NCI-H2196 treated with DMSO at 0.1 percent for 48 hours (cell line): ENCODE results near the gene CBLIF.
"Not testable (repeated sequence)": the region's sequence is repeated elsewhere in the genome, so short reads cannot be mapped to it uniquely, and the experiment has no call there.

ENCODE experiments used
- DNase-seq: peaks from one replicate; lab custom pipeline; 2025; ENCODE audit not compliant: unreplicated experiment; lab: John Stamatoyannopoulos, UW

CBLIF gene

GRCh38 chr11:59848439-59848838, 3.1 kb upstream of the CBLIF start:
- DNase-seq, result not testable (repeated sequence)

GRCh38 chr11:59847626-59848025, 2.3 kb upstream of the CBLIF start:
- no peak for DNase-seq

DNA sequence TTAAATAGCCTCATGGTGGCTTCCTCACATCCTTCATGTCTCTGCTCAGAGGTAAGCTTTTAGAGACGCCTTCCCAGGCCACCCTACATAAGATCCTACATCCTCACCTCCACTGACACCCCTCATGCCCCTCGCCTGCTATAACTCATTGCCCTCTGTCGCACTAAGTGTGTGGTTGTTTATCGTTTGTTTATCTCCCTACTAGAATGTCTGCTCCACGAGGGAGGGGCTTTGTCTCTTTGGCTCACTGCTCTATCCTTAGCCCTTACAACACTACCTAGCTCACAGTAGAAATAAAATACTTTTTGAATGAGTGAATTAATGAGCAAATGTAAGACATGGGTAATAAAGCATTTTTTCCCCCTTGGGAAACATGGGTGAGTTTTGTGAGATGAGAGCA, 1.3 kb upstream of the CBLIF start:
- DNase-seq, result no peak

- no peak for DNase-seq
These were observed 3.0 kb downstream of the CBLIF start for GRCh38 chr11:59842316-59842715.

GRCh38 chr11:59841514-59841913, 3.8 kb downstream of the CBLIF start:
- no peak for DNase-seq

DNA sequence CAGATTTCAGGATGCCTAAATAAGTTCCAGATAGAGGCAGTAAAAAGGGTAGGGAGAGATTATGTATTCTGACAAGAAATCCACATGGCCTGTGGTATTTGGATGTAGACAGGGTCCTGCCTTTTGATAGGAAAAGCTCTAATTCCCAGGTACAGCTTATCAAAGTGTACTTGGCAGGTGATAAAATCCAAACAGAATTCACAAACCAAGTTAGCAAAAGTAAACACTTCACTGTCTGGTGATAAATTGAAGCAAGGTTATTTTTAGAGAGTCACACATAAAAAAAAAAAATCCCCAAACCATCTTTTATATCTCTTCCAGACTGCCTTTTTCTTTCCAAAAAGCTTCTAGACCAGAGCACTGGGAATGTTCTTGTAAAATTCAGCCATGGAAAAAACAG, 5.7 kb downstream of the CBLIF start:
- no peak for DNase-seq

DNA sequence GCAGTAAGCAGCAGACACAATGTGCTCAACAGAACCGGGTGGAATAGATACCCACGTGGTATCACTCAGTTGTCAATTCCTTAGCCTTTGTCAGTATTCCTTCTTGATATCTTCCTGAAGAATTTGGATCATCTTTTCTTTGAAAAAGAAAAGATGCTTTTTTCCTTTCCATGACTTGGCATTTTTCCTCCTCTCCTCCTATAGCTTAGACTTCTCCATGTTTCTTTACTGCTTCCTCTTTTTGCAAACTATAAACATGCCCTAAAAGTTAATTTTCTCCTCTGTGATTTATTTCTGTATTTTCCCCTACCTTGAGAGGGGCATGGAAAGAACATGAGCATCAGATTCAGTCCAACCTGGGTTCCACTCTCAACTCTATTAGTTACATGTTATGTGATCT, 11.7 kb downstream of the CBLIF start:
- no peak for DNase-seq

DNA sequence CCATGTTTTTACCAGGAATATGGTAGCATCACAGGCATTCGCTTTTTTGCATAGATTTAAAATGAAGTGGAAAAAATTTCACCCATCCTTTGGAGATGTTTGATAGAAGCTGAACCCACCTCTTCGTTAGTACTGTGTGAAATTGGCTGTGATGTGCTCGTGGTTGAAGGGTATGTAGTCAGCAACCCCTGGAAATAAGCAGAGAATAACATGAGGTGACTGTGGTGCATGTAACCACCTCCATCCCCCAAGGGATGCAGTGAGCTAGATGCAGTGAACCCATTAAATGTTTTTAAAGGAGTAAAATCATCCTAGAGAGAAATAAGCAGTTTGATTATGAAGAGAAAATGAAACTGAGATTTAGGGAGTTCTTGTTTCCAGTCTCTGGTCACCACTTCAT, 15.9 kb downstream of the CBLIF start:
- no peak for DNase-seq

DNA sequence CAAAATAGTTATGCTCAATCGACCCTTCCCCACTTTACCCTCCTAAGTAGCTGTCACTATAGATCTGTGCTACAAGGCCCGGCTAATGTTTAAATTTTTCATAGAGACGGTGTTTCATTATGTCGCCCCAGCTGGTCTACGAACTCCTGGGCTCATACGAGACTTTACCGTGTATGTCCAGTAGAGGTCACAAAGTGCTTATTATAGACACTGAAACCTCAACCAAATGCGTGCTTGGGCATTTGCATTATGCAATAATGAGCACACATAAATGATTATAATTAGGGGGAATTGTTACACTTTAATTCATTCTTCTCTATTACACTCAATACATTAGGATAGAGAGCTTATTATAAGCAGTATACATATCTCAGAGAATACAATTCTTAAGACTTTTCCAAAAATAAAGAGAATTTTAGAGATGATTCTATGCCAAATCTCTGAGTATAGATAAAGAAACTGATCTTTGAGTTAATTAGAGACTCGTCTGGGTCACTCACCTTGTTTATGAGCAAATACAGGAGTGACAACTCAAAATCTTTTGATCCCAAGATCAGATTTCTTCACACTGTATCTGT, 22.2 kb downstream of the CBLIF start:
- DNase-seq, result peak; percentile 37

DNA sequence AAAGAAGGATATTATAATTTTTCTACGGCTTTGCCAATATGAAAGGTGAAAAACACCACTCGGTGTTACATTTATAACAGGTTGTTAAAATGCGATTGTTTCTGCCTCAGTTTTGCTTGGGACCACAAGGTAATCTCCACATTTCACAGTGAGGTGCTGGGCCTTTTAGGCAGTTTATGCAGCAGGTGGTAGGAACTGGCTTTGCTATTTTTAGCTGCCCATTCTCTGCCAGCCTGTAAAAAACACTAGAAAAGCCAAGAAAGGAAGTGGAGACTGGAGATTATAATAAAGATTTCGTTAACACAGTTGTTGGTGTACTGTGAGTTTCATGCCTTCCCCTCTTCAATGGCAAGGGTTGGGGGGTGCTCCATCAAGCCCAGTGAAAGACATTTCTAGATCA, 26.7 kb downstream of the CBLIF start:
- DNase-seq, result no peak

- DNase-seq, result not testable (repeated sequence)
These were observed 28.9 kb downstream of the CBLIF start for GRCh38 chr11:59816434-59816833.

GRCh38 chr11:59815754-59816153, 29.5 kb downstream of the CBLIF start:
- no peak for DNase-seq

DNA sequence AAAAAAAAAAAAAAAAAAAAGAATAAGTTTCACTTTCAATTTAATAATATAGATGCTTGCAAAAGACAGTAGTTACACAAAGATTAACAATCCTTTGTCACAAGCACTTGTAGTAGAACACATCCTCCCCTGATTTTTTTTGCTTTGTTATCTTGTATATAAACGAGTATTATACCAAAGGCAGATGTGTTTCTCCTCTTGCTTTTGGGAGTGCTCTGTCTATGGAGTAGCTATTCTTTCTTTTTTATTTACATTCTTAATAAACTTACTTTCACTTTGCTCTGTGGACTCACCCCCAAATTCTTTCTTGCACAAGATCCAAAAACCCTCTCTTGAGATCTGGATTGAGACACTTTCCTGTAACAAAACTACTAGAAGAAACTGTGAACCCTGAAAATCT, 31.3 kb downstream of the CBLIF start:
- DNase-seq, result no peak

- DNase-seq, result no peak
These were observed 31.9 kb downstream of the CBLIF start for GRCh38 chr11:59813364-59813763.

DNA sequence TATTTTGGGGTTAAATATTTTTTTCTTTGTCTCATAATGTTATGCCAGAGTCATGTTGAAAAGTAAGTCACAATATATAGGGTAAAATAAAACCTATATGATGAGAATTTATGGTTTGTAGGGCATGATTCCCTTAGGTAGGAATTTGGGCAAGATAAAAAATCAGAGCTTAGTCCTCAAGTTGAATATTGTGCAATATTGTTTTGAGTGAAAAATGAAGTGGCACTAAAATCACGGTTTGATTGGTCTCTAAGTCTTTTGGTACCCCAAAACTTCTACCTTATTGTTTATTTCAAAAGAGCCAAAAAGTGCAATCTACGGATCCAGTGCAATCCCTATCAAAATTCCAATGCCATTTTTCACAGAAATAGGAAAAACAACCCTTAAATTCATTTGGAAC, 33.1 kb downstream of the CBLIF start:
- DNase-seq, result no peak

DNA sequence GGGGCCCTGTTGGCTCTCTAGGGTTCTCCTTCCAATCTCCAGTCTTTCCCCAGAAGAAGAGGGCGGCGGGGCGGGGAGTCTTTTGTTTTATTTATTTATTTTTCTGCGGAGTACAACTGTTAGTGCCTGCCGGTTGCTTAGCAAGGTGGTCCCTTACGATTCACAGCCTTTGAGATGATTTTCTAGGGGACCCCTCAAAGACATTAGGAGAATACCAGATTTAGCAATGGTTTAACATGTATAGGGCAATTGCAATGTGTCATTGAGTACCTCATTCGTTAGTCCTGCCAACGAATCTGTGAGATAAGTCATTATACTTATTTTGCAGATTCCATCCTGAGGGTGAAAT, 34.4 kb downstream of the CBLIF start:
- DNase-seq, result no peak

- peak; percentile 80 for DNase-seq
These were observed 34.9 kb downstream of the CBLIF start, which contains the start of gene MRPL16 for GRCh38 chr11:59810189-59810910. Gene MRPL16 (minus strand): TSS chr11:59810778. CDS start chr11:59810658, 120 bp downstream.

GRCh38 chr11:59807047-59807610, 38.2 kb downstream of the CBLIF start:
- DNase-seq, result no peak

DNA sequence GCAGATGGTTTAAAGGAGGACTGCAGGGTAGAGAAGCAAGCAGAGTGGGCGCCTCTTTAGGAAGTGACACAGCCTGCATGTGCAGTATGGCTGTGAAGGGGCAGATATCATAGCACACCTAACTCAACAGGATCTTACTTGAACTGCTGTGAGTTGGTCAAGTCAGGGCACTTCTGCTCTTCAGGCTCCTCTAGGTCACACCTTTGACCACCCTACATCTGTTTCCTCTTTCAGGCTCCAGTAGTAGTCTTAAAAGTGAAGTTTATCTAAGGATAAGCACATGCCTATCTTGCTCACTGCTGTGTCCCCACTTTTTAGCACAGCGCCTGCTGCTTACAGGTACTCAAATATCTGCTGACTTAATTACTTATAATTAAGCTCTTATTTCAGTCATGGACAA, 41.2 kb downstream of the CBLIF start:
- DNase-seq, result no peak

- DNase-seq, result peak; percentile 50
These were observed 42.6 kb downstream of the CBLIF start for GRCh38 chr11:59802639-59803176.

DNA sequence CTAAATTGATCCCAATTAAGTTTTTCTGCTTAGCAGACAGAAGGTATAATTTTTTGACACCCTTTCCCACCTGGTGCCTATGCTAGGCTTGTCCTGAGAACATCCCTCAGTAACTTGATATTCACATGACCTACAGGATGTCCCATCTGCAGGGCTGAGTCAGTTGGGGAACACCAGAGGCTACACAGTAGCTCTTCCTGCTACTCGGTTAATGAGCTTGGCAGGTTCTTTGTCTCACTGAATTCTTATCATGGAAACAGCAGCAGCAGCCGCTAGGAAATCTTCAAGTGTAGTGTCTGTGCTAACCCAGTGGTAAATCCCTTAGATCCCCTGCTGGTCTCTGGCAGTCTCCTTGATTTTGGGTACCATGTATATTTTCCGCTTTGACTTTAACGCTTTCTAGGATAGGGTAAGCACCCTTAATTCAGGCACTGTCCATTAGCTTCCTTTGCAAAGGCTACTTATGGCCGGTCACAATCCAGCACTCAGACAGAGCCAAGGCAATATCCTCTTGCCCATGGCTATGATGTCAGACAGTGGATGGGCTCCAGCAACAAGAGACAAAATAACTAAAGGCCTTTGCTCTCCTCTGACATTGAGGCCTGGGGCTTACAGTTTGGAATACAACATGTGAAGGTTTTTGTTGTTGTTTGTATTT, 43.2 kb downstream of the CBLIF start:
- DNase-seq, result peak; percentile 50

- DNase-seq, result no peak
These were observed 44.1 kb downstream of the CBLIF start for GRCh38 chr11:59801160-59801706.
